ENCODE results near the gene KIFC3.
"Not testable (repeated sequence)": the region's sequence is repeated elsewhere in the genome, so short reads cannot be mapped to it uniquely, and the experiment has no call there.

The KIFC3 gene

DNA sequence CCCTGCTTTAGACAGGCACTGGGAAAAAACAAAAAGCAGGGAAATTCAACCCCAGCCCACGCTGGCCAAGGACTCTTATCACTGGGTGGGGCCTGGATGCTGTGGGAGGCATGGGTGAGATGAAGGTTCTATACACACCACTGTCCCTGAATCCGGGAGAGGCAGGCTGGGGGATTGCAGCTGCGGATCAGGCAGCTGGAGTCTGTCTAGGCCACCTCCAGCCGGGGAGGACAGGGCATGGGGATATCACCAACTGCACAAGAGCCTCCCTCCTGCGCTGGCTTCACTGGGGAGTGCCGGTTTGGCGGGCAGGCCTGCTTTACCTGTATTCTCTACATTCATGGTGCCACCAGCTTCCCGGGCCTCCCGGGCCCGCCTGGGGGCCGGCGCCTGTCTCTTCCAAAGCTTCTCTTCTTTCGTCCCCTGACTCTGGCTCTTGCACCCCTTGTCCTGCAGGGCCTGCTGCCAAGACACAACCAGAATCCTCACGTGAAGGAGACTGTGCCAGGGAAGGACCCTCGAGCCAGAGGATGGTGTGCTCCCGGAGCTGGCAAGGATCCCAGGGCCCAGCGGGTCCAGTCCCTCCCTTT, 13.9 kb downstream of the KIFC3 start:
- DNase-seq, result no peak

- no peak for DNase-seq
Observed at GRCh38 chr16:57787519-57787905, 14.8 kb downstream of the KIFC3 start.

GRCh38 chr16:57786632-57787518, 15.4 kb downstream of the KIFC3 start:
- peak in 35 of 51 donors; percentile 7 to 79 (median 48) for DNase-seq

DNA sequence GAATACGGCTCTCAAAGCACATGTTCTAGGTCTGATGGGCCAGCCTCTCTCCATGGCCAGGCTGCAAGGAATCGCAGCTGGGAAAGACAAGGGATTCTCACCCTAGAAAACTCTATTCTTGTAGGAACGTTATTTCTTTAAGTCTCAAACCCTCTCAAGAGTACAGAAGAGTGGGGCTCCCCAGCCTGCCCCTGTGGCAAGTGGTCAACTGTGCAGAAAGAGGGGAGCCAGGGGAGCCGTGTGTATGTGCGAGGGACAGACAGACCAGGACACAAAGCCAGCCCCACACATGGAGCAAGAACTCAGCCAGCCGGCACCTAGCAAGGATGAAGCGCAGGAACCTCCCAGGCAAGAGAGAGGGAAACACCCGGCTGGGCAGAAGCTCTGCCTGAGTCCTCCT, 16.4 kb downstream of the KIFC3 start:
- DNase-seq, result no peak

DNA sequence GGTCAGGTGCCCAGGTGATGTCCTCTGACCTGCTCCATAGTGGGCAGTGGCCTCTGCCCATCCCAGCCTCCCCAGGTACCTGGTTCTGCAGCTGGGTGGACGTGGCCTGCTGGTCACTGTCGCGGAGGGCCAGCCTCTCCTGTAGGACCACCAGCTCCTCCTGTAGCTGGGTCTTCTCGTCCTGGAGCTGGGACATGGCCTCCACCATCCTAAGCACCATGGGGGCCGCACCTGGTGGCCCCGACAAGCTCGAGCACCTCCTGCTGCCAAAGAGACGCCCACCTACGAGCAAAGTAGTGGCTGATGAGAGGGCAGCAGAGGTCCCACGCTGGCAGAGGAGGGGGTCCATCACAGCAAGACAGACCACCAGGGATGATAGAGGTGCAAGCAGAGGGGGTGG, 16.9 kb downstream of the KIFC3 start:
- DNase-seq, result no peak

DNA sequence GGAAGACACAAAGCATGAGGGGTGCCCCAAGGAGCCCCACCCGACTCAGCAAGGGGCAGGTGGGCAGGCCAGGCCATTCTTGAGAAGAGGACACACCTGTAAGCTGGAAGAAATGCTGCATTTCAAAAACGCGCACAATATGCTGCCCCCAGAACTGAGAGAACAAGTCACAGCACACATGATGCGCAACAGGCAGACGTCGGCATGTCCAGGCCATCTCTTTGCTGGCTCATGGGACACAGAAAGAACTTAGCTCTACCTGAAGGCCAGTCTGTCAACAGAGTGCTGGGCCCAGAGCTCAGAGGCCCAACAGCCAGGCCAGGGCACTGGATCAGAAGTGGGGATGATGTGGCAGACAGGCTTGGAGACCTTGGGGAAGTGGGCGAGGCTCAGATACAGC, 18.0 kb downstream of the KIFC3 start:
- DNase-seq, result no peak

DNA sequence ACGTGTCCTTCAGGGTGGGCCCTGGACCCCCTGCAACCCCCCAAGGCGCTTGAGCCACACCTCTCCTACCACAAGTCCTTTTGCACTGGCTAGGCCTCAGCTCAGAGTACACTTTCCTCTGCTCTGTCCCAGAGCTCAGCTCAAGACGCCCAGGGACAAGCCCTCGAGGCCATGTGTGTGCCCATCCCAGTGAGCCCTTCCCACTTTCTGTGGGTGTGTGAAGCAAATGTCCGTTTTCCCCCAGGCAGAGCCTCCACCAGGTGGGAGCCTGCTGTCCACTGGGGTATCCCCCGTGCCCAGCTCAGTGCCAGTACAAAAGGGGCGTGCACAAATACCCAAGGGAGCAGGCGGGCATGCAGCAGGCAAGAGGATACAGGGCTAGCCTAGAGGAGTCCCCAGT, 18.4 kb downstream of the KIFC3 start:
- no peak for DNase-seq

- DNase-seq, result no peak
Observed at GRCh38 chr16:57783116-57783515, 19.2 kb downstream of the KIFC3 start.

DNA sequence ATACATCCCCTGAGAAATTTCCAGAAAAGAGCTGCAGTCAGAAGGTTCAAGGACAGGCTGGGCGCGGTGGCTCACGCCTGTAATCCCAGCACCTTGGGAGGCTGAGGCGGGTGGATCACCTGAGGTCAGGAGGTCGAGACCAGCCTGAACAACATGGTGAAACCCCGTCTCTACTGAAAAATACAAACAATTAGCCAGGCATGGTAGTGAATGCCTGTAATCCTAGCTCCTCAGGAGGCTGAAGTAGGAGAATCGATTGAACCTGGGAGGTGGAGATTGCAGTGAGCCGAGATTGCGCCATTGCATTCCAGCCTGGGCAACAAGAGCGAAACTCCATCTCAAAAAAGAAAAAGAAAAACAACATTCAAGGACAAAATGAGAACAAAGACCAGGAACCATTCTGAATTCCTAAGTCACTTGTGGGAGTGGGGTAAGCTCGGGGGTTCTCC, 19.7 kb downstream of the KIFC3 start:
- not testable (repeated sequence) for DNase-seq

DNA sequence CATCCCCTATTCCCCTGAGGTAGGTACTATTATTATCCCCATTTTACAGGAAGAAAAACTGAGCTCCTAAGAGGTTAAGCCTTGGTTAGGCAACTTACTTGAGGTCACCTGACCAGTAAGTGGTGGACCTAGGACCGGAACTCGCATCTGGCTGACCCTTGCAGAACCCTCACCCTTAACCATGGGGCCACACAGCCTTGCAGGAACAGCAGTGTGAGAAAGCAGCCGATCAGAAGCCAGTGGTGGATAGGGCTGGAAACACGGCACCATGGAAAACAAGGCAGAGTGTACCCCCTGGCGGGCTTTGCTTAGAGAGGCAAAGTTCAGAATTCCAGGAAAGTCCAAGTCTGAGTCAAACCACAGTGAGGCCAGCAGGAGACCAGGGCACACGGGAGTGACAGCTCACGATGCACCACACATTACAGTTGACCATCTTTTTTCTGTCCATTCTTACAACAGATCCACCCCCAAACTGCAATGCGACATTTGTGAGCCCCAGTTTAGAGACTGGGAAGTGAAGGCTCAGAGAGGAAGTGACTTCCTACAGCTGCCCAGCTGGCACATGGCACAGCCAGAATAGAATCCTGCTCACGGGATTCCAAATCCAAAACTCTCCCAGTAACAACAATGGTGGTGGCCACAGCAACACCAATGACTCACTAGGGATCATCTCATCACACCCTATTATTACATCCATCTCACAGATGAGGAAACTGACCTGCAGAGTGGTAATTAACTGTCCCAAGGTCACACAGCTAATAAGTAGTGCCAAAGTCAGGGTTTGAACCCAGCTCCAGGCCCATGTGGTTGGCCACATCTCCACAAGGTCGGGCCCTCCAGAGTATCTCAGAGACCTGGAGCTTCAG, 20.3 kb downstream of the KIFC3 start:
- DNase-seq, result no peak

- no peak for DNase-seq
Observed at GRCh38 chr16:57781349-57781740, 20.9 kb downstream of the KIFC3 start.

GRCh38 chr16:57779836-57780235, 22.5 kb downstream of the KIFC3 start:
- DNase-seq, result not testable (repeated sequence)

DNA sequence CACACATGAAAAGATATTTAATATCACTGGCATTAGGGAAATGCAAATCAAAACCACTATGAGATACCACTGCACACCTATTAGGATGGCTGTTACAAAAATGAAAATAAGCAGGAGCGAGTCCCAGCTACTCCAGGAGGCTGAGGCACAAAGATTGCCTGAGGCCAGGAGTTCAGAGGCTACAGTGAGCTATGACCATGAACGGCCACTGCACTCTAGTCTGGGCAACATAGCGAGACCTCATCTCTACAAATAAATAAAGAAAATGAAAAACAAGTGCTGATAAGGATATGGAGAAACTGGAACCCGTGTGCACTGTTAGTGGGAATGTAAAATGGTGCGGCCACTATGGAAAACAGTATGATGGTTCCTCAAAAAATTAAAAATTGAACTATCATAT, 23.6 kb downstream of the KIFC3 start:
- DNase-seq, result no peak

GRCh38 chr16:57775661-57776469, 26.4 kb downstream of the KIFC3 start:
- peak in 27 of 51 donors; percentile 17 to 71 (median 50) for DNase-seq

GRCh38 chr16:57774705-57775285, 27.5 kb downstream of the KIFC3 start:
- no peak for DNase-seq

GRCh38 chr16:57773655-57774295, 28.5 kb downstream of the KIFC3 start:
- peak in 2 of 51 donors; percentile 24 to 30 for DNase-seq

GRCh38 chr16:57773019-57773418, 29.3 kb downstream of the KIFC3 start:
- no peak for DNase-seq

DNA sequence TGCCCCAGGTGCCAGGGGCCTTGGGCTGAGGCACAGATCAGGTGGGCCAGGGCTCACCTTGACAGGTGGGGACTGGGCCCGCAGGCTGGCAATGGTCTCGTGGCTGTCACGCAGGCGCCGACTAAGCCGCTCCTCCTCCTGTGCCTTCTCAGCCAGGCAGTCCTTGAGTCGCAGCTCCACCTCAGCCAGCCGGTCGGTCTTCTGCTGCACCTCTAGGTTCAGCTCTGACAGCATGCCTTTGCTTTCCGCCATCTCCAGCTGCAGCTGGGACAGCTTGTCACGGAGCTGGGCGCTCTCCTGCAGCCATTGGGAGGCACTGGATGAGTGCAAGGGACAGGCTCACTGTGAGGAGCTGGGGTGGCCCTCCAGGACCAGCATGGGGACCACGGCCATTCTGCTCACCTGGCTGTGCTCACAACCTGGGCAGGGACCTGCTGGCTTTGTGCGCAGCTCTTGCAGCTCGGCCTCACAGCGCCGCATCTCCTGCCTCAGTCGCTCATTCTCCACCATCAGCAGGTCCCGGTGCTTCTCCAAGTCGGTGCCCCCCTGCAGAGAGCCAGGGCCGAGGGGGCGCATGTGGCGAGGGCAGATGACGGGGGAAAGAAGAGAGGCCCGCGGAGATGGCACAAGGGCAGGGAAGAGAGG, 31.0 kb downstream of the KIFC3 start:
- DNase-seq, result no peak

DNA sequence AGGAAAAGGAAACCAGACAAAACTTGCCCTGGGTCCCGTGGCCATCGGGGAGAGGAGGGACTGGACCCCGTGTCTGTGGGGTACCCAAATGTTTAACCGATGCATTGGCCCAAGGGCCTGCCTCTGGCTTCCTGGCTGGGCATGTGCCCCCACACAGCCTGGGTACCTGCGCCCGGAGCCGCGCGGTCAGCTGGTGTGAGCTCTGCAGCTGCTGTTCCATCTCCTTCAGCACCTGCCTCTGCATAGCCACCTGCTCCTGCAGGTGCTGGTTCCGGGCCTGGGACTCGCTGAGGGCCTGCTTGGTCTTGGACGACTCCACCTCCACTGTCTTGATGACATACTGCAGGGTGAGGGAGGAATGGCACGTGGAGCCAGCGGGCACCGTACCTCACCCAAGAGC, 31.9 kb downstream of the KIFC3 start:
- no peak for DNase-seq

All from hypothalamus (tissue), 51 donors.